Endothelial cell of umbilical vein (primary cell): ENCODE measurements around the gene CDH23. TPM values are rescaled to one million over a fixed set of nuclear protein-coding genes. Genes with fewer than 3 reads are reported as not detected.

ENCODE experiments used
- BruUV-seq: library from RNA; stranded (reverse); fragments of 400-500 nt; replicated peaks from 2 replicates; lab custom pipeline; 2021; lab: Mats Ljungman, UMichigan
- CTCF ChIA-PET: fragments of 300-600, 350-600 bp; sonication (Branson Sonifier 250); formaldehyde crosslinking; loops from one replicate; lab custom pipeline; 2021; ENCODE audit warnings: antibody characterized with exemption, inconsistent platforms; lab: Charles Lee
- POLR2A ChIA-PET: fragments of 300-600, 350-600 bp; sonication (Branson Sonifier 250); formaldehyde crosslinking; loops from one replicate; lab custom pipeline; 2021; ENCODE audit warnings: antibody characterized with exemption, inconsistent platforms; lab: Charles Lee
- DNase-seq: peaks from one replicate; pipeline ENCODE4 v3.0.0-alpha.2; 2011; ENCODE audit warnings: low read depth, low spot score
- FAIRE-seq: peaks from 2 replicates; lab custom pipeline; 2011; peaks lifted over from hg19 to GRCh38; lab: Jason Lieb, UNC
- H2AFZ ChIP-seq: 2 replicates; pipeline ENCODE4 v1.6.0; 2012; ENCODE audit warnings: low read depth, low read length, control low read depth, inconsistent platforms
- H3K27ac ChIP-seq: 2 replicates; pipeline ENCODE4 v1.5.1; 2011; ENCODE audit warnings: low read depth, mild to moderate bottlenecking, control low read depth, low read length, moderate library complexity; ENCODE audit not compliant: insufficient read depth
- H3K27me3 ChIP-seq, 2 experiments: 2 replicates each; pipeline versions ENCODE4 v1.6.0 to v1.6.1; 2011; ENCODE audit warnings: low read length in 2 of 2, mixed read lengths in 1 of 2; ENCODE audit not compliant: control insufficient read depth in 2 of 2, insufficient read depth in 2 of 2
- H3K36me3 ChIP-seq, 2 experiments: 2 replicates in 1 of 2; 3 replicates in 1 of 2; pipeline ENCODE4 v1.5.1; 2011; ENCODE audit warnings: low read length in 2 of 2, mild to moderate bottlenecking in 1 of 2, moderate library complexity in 1 of 2; ENCODE audit not compliant: control insufficient read depth in 2 of 2, insufficient read depth in 2 of 2; ENCODE audit errors: extremely low read depth in 1 of 2
- H3K4me1 ChIP-seq: 3 replicates; pipeline ENCODE4 v1.5.1; 2011; ENCODE audit warnings: mild to moderate bottlenecking, low read length; ENCODE audit not compliant: control insufficient read depth, insufficient read depth; ENCODE audit errors: extremely low read depth
- H3K4me2 ChIP-seq: 2 replicates; pipeline ENCODE4 v1.6.1; 2011; ENCODE audit warnings: low read length, control low read depth, mixed read lengths; ENCODE audit not compliant: insufficient read depth
- H3K4me3 ChIP-seq, 3 experiments: fragments of 200-600 bp in 1 of 3; sonication (generic), shearing (Covaris generic) in 1 of 3; replicated peaks in 1 of 3; 2 replicates each; pipeline ENCODE4 v1.5.1; 2011 to 2016; ENCODE audit warnings: control low read depth in 3 of 3, low read length in 3 of 3, mild to moderate bottlenecking in 2 of 3, inconsistent platforms in 1 of 3, low read depth in 1 of 3, moderate library complexity in 1 of 3; ENCODE audit not compliant: insufficient read depth in 1 of 3
- H3K79me2 ChIP-seq: 2 replicates; pipeline ENCODE4 v1.6.0; 2012; ENCODE audit warnings: low read length, inconsistent platforms; ENCODE audit not compliant: control insufficient read depth, insufficient read depth
- H3K9ac ChIP-seq: replicated peaks from 2 replicates; pipeline ENCODE3; 2011; ENCODE audit warnings: low read length, control low read depth; ENCODE audit not compliant: insufficient read depth; ENCODE audit errors: extremely low read depth
- H3K9me1 ChIP-seq: replicated peaks from 3 replicates; pipeline ENCODE4 v1.6.0; 2011; ENCODE audit warnings: mild to moderate bottlenecking, low read length; ENCODE audit not compliant: control insufficient read depth, insufficient read depth; ENCODE audit errors: extremely low read depth
- H3K9me3 ChIP-seq: replicated peaks from 2 replicates; pipeline ENCODE4 v1.5.1; 2012; ENCODE audit warnings: low read length, inconsistent platforms; ENCODE audit not compliant: control insufficient read depth, insufficient read depth
- H4K20me1 ChIP-seq: replicated peaks from 2 replicates; pipeline ENCODE3; 2011; ENCODE audit warnings: mild to moderate bottlenecking, low read length; ENCODE audit not compliant: control insufficient read depth, insufficient read depth; ENCODE audit errors: extremely low read depth
- CTCF ChIP-seq, 2 donors: IDR thresholded peaks; 1 replicate in 1 of 2; 2 replicates in 1 of 2; pipeline ENCODE4 v1.5.1; 2011; ENCODE audit warnings: low read length in 2 of 2, mild to moderate bottlenecking in 2 of 2, moderate library complexity in 2 of 2, control low read depth in 1 of 2, inconsistent platforms in 1 of 2, low read depth in 1 of 2; ENCODE audit not compliant: insufficient read depth in 1 of 2; ENCODE audit errors: extremely low read depth in 1 of 2
- EZH2 ChIP-seq: IDR thresholded peaks from 2 replicates; pipeline ENCODE4 v1.6.1; 2012; ENCODE audit warnings: borderline replicate concordance, low read depth, mild to moderate bottlenecking, moderate library complexity, low read length, inconsistent platforms; ENCODE audit not compliant: severe bottlenecking
- GATA2 ChIP-seq: IDR thresholded peaks from 2 replicates; pipeline ENCODE4 v1.7.0; 2011; ENCODE audit warnings: low read depth, mild to moderate bottlenecking, moderate library complexity, mixed read lengths, low read length; ENCODE audit not compliant: insufficient read length, insufficient read depth
- JUN ChIP-seq: IDR thresholded peaks from 2 replicates; pipeline ENCODE4 v1.6.1; 2011; ENCODE audit warnings: borderline replicate concordance, low read depth; ENCODE audit not compliant: insufficient read length, insufficient read depth
- MAX ChIP-seq: IDR thresholded peaks from 2 replicates; pipeline ENCODE4 v1.6.1; 2011; ENCODE audit not compliant: insufficient read depth, insufficient read length
- MYC ChIP-seq: IDR thresholded peaks from one replicate; pipeline ENCODE4 v1.6.1; 2011; ENCODE audit warnings: mild to moderate bottlenecking, low read depth, low read length
- POLR2A ChIP-seq: IDR thresholded peaks from 2 replicates; pipeline ENCODE4 v1.6.1; 2012; ENCODE audit warnings: low read depth, mild to moderate bottlenecking, control low read depth, low read length
- dilution Hi-C: fragments of 300-500 bp; cut with MboI; formaldehyde crosslinking; loops from one replicate; pipeline ENCODE4 v1.15.0; 2019; ENCODE audit warnings: low sequenced_read_pairs; ENCODE audit not compliant: extremely low pct_ligation_motif_present
- intact Hi-C: fragments of 100-400 bp; cut with micrococcal nuclease; formaldehyde crosslinking; loops from one replicate; pipeline ENCODE4 v1.10.0; 2022
- polyA plus RNA-seq, 4 experiments: library from polyadenylated mRNA; depleted of rRNA in 3 of 4; stranded (reverse) in 3 of 4; unstranded in 1 of 4; fragments of >200 nt; gene quantifications; 2 replicates each; pipeline versions ENCODE4 v1.2.1 to v1.2.3, GENCODE V29; 2011 to 2012; ENCODE audit warnings: missing spikeins in 1 of 4
- total RNA-seq: library from RNA; stranded (reverse); gene quantifications from 2 replicates; pipeline ENCODE4 v1.2.3, GENCODE V29; 2021

CDH23 gene
- total and polyA plus RNA-seq, 2 donors (not counting 3 experiments of a cell fraction or from before 2014, with no cell fraction given): not detected

- Histone ChIP-seq H3K9ac (no peak overlapping the region), H3K27me3 (peaks cover 0 to 2% of the 10 kb centered on the region in 2 experiments), H3K36me3 (no peaks in the 10 kb centered on the region), H3K4me2 (no peak overlapping the region), H3K79me2 (no peaks in the 10 kb centered on the region), H3K4me1 (no peaks in the 10 kb centered on the region), H3K9me1 (no peaks in the 10 kb centered on the region), H3K9me3 (no peaks in the 10 kb centered on the region), H4K20me1 (no peaks in the 10 kb centered on the region), H2AFZ (no peak overlapping the region), H3K27ac (no peak overlapping the region), H3K4me3 (no peak overlapping the region)
- FAIRE-seq: no peak
- CTCF ChIA-PET: interaction anchor here (0.8 to 1.1 kb wide), 3 partner anchors 9 to 96 kb away, joined by 3 to 4 read pairs (median 3); no protein-coding TSS in a partner anchor
- POLR2A ChIA-PET: no interaction called here
- intact Hi-C loops: no loop called here
- BruUV-seq: no TSS peak
- dilution Hi-C loops: no loop called here
- no peak for TF ChIP-seq CTCF (IDR thresholded peaks at IDR 0.05; ENCODE audit: extremely low read depth in 1 of 2, insufficient read depth in 1 of 2, low read depth in 1 of 2, low read length in 2 of 2)
- TF ChIP-seq MYC: no peak
- no peak for TF ChIP-seq POLR2A
- TF ChIP-seq JUN: no peak
- no peak for TF ChIP-seq MAX
- TF ChIP-seq GATA2: no peak
- TF ChIP-seq EZH2: no peak
- no peak for DNase-seq
Measured at GRCh38 chr10:71804077-71804476, 407.4 kb downstream of the CDH23 start.
